GM19324 (cell line): ENCODE data around the gene LDB2.

Source experiments
- ATAC-seq: cut with Tn5 transposase; IDR thresholded peaks from one replicate; pipeline ENCODE4 v1.9.1; 2021; ENCODE audit warnings: mild to moderate bottlenecking, moderate library complexity; ENCODE audit not compliant: unreplicated experiment, low FRiP score

LDB2 gene

GRCh38 chr4:16609170-16609758 lies 289.2 kb downstream of the LDB2 start:
- ATAC-seq, result no peak

GRCh38 chr4:16608611-16609125 lies 289.8 kb downstream of the LDB2 start:
- no peak for ATAC-seq

GRCh38 chr4:16608123-16608522 lies 290.3 kb downstream of the LDB2 start:
- ATAC-seq, result no peak

GRCh38 chr4:16607241-16608066 lies 291.0 kb downstream of the LDB2 start:
- no peak for ATAC-seq

GRCh38 chr4:16606691-16607090 lies 291.8 kb downstream of the LDB2 start:
- no peak for ATAC-seq

GRCh38 chr4:16603178-16603577 lies 295.3 kb downstream of the LDB2 start:
- ATAC-seq, result no peak

- ATAC-seq, result no peak
Measured at GRCh38 chr4:16598597-16599206, 299.7 kb downstream of the LDB2 start.

GRCh38 chr4:16597845-16598596 lies 300.4 kb downstream of the LDB2 start:
- no peak for ATAC-seq

- ATAC-seq, result no peak
Measured at GRCh38 chr4:16597443-16597842, 301.0 kb downstream of the LDB2 start.

- no peak for ATAC-seq
Measured at GRCh38 chr4:16596267-16596666, 302.2 kb downstream of the LDB2 start.

- ATAC-seq, result no peak
Measured at GRCh38 chr4:16594128-16594527, 304.3 kb downstream of the LDB2 start.

GRCh38 chr4:16593386-16593785 lies 305.1 kb downstream of the LDB2 start:
- no peak for ATAC-seq

GRCh38 chr4:16591272-16591826 lies 307.1 kb downstream of the LDB2 start:
- ATAC-seq, result no peak

GRCh38 chr4:16590797-16591196 lies 307.6 kb downstream of the LDB2 start:
- no peak for ATAC-seq

GRCh38 chr4:16588651-16589050 lies 309.8 kb downstream of the LDB2 start:
- no peak for ATAC-seq

- ATAC-seq, result no peak
Measured at GRCh38 chr4:16588149-16588548, 310.3 kb downstream of the LDB2 start.

- no peak for ATAC-seq
Measured at GRCh38 chr4:16585053-16585452, 313.4 kb downstream of the LDB2 start.

GRCh38 chr4:16583764-16584163 lies 314.7 kb downstream of the LDB2 start:
- ATAC-seq, result no peak

- ATAC-seq, result no peak
Measured at GRCh38 chr4:16582526-16582925, 315.9 kb downstream of the LDB2 start.

GRCh38 chr4:16582036-16582435 lies 316.4 kb downstream of the LDB2 start:
- ATAC-seq, result no peak
